ENCODE results near the gene NME7.
A peak's percentile ranks its signal among the peaks of the same experiment; 100 is the strongest.

Gene NME7

GRCh38 chr1:169381162-169381561 lies 13.6 kb upstream of the NME7 start (continued):
- TF ChIP-seq TRIM28 (IDR thresholded peaks at IDR 0.05; ENCODE audit: borderline replicate concordance, low read length) (no peak), ZNF140 (tag by site-specific recombination; IDR thresholded peaks at IDR 0.05) (no peak)
- TF ChIP-seq, protein P1, sequence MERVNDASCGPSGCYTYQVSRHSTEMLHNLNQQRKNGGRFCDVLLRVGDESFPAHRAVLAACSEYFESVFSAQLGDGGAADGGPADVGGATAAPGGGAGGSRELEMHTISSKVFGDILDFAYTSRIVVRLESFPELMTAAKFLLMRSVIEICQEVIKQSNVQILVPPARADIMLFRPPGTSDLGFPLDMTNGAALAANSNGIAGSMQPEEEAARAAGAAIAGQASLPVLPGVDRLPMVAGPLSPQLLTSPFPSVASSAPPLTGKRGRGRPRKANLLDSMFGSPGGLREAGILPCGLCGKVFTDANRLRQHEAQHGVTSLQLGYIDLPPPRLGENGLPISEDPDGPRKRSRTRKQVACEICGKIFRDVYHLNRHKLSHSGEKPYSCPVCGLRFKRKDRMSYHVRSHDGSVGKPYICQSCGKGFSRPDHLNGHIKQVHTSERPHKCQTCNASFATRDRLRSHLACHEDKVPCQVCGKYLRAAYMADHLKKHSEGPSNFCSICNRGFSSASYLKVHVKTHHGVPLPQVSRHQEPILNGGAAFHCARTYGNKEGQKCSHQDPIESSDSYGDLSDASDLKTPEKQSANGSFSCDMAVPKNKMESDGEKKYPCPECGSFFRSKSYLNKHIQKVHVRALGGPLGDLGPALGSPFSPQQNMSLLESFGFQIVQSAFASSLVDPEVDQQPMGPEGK (tag by site-specific recombination; IDR thresholded peaks at IDR 0.05) = no peak

DNA sequence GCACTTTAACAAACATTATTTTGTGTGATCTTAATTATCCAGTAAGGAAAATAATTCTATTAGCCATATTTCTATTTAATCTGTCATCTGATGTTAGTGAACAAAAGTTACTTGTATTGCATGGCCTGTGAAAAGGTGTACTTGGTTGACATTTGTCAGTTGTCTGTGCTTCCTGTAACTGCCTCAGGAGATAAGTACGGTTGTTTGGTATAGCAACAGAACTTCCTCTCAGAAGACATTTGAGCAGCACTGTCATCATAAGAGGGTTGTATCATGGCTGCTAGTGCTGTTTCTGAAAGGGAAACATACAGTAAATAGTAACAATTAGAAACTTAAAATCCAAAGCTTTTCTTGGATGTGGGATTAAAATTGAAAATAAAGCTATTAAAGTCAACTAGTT lies 3.8 kb upstream of the NME7 start:
- H3K27ac ChIP-seq (ENCODE audit: extremely low read depth, low read depth, low read length) = no peak overlapping the region
- CTCF ChIA-PET = interaction anchor here (0.9 kb wide), 1 partner anchor 13 kb away, joined by 4 read pairs; no protein-coding TSS in a partner anchor
- H3K4me1 ChIP-seq (ENCODE audit: control insufficient read depth, insufficient read depth, low read length) = 0 out of 2 replicates have a peak, but pooled peaks cover 2% of the 10 kb centered on the region
- no peaks in the 10 kb centered on the region for H3K9me3 ChIP-seq (ENCODE audit: control insufficient read depth, insufficient read depth, low read depth, low read length)
- TF ChIP-seq ZNF658 (tag by site-specific recombination; IDR thresholded peaks at IDR 0.05) = no peak
- TF ChIP-seq ZNF37A (tag by site-specific recombination; IDR thresholded peaks at IDR 0.05) = no peak
- TF ChIP-seq ZNF501 (tag by site-specific recombination; IDR thresholded peaks at IDR 0.05) = no peak
- no peak for TF ChIP-seq GLI2 (tag by site-specific recombination; IDR thresholded peaks at IDR 0.05; ENCODE audit: borderline replicate concordance, low read depth)
- TF ChIP-seq KLF9 (tag by site-specific recombination; IDR thresholded peaks at IDR 0.05; ENCODE audit: low read depth) = no peak
- TF ChIP-seq ZNF830 (tag by site-specific recombination; IDR thresholded peaks at IDR 0.05; ENCODE audit: low read depth) = no peak
- no peak for TF ChIP-seq HOXC10 (CRISPR knock-in tag; IDR thresholded peaks at IDR 0.05)
- no peak for TF ChIP-seq ZNF274 (IDR thresholded peaks at IDR 0.05; ENCODE audit: low read length)
- TF ChIP-seq ZNF274 (tag by site-specific recombination; IDR thresholded peaks at IDR 0.05; ENCODE audit: borderline replicate concordance) = no peak
- peaks cover 9 to 48% of the 10 kb centered on the region in 2 experiments; a peak in 2 of 3 replicates for H3K36me3 ChIP-seq (ENCODE audit: control insufficient read depth in 2 of 2, insufficient read depth in 1 of 2, low read length in 2 of 2)
- no peak overlapping the region for H3K4me3 ChIP-seq (ENCODE audit: low read depth, low read length)
- POLR2A ChIA-PET = no interaction called here

DNA sequence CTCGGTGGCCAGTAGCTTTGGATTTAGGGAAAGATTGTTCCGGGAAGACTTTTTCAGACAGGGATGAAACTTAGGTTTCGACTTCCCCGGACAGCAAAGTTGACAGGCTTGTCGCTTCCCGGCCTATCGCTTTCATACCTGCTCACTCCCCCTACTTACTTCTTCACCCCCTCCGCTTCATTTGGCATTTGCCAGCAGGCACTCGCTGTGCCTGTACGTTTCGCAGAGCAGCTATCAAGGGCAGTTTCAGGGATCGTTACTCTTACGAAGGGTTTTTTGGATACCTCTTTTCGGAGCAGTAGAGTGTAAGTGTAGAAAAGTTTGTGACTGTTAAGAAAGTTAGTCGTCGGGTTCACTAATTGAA lies 791 bp upstream of the NME7 start:
- TF ChIP-seq ZNF335 (tag by site-specific recombination; conservative IDR thresholded peaks at IDR 0.05) (peak; percentile 61), PRDM10 (tag by site-specific recombination; IDR thresholded peaks at IDR 0.05) (peak; percentile 70), ZNF148 (tag by site-specific recombination; IDR thresholded peaks at IDR 0.05; ENCODE audit: borderline replicate concordance) (no peak), PRDM1 (tag by site-specific recombination; IDR thresholded peaks at IDR 0.05) (peak; percentile 78; the same call in 1 of the 2 replicates), ZNF341 (tag by site-specific recombination; IDR thresholded peaks at IDR 0.05; ENCODE audit: low read depth) (peak; percentile 22; the same call in 1 of the 2 replicates), GLIS2 (tag by site-specific recombination; IDR thresholded peaks at IDR 0.05) (no peak)
- ChIA-PET CTCF (interaction anchor here (0.6 to 1.3 kb wide), 4 partner anchors 19 to 1025 kb away, joined by 3 read pairs; no protein-coding TSS in a partner anchor), POLR2A (interaction anchor here (0.8 to 1.8 kb wide), 4 partner anchors 8 to 118 kb away, joined by 3 to 11 read pairs (median 4); partner anchors contain the start of genes CCDC181 and SLC19A2)
- Histone ChIP-seq H3K4me1 (ENCODE audit: control insufficient read depth, insufficient read depth, low read length) (0 out of 2 replicates have a peak, but pooled peaks cover 2% of the 10 kb centered on the region), H3K9me3 (ENCODE audit: control insufficient read depth, insufficient read depth, low read depth, low read length) (no peaks in the 10 kb centered on the region), H3K27ac (ENCODE audit: extremely low read depth, low read depth, low read length) (peak overlapping the region; percentile 67), H3K36me3 (ENCODE audit: control insufficient read depth in 2 of 2, insufficient read depth in 1 of 2, low read length in 2 of 2) (peaks cover 9 to 40% of the 10 kb centered on the region in 2 experiments; a peak in 2 of 3 replicates), H3K4me3 (ENCODE audit: low read depth, low read length) (peak overlapping the region; percentile 83)

All from HEK293 (cell line).